Activated CD4-positive, alpha-beta T cell treated with anti-CD3 and anti-CD28 coated beads for 48 hours (primary cell): Measurements from ENCODE around the gene MMP1.

Source experiments
- DNase-seq: peaks from one replicate; pipeline ENCODE4 v3.0.0-alpha.2; 2020

MMP1 gene

GRCh38 chr11:102806296-102806695 is 8.3 kb upstream of the MMP1 start:
- DNase-seq = no peak

- DNase-seq = no peak
Measured at GRCh38 chr11:102802341-102802740, 4.4 kb upstream of the MMP1 start.

- no peak for DNase-seq
Measured at GRCh38 chr11:102800767-102801166, 2.8 kb upstream of the MMP1 start.

- no peak for DNase-seq
Measured at GRCh38 chr11:102799681-102800340, 1.9 kb upstream of the MMP1 start.

GRCh38 chr11:102794382-102794781 is 3.6 kb downstream of the MMP1 start:
- DNase-seq = peak; percentile 20

- DNase-seq = no peak
Measured at GRCh38 chr11:102793677-102794290, 4.2 kb downstream of the MMP1 start.

GRCh38 chr11:102792604-102793003 is 5.4 kb downstream of the MMP1 start:
- no peak for DNase-seq

- DNase-seq = no peak
Measured at GRCh38 chr11:102791271-102792036, 6.5 kb downstream of the MMP1 start.

GRCh38 chr11:102788334-102788995 is 9.5 kb downstream of the MMP1 start:
- no peak for DNase-seq

- no peak for DNase-seq
Measured at GRCh38 chr11:102784380-102784779, 13.6 kb downstream of the MMP1 start.

- DNase-seq = no peak
Measured at GRCh38 chr11:102783720-102784119, 14.2 kb downstream of the MMP1 start.

- DNase-seq = no peak
Measured at GRCh38 chr11:102783016-102783415, 14.9 kb downstream of the MMP1 start.

- DNase-seq = no peak
Measured at GRCh38 chr11:102781676-102782075, 16.3 kb downstream of the MMP1 start.

GRCh38 chr11:102780491-102780918 is 17.5 kb downstream of the MMP1 start, which contains the start of gene MMP10:
TSS of gene MMP10 (minus strand) at chr11:102780628. CDS start at chr11:102780591, 37 bp downstream.
- no peak for DNase-seq

GRCh38 chr11:102776454-102776853 is 21.5 kb downstream of the MMP1 start:
- DNase-seq = no peak

- no peak for DNase-seq
Measured at GRCh38 chr11:102773386-102773785, 24.6 kb downstream of the MMP1 start.

- DNase-seq = no peak
Measured at GRCh38 chr11:102771351-102771750, 26.6 kb downstream of the MMP1 start.

- no peak for DNase-seq
Measured at GRCh38 chr11:102770191-102770590, 27.8 kb downstream of the MMP1 start.

- DNase-seq = no peak
Measured at GRCh38 chr11:102767800-102768199, 30.2 kb downstream of the MMP1 start.

GRCh38 chr11:102763440-102763839 is 34.5 kb downstream of the MMP1 start:
- DNase-seq = no peak

- DNase-seq = no peak
Measured at GRCh38 chr11:102762361-102762767, 35.6 kb downstream of the MMP1 start.

- no peak for DNase-seq
Measured at GRCh38 chr11:102761646-102762238, 36.2 kb downstream of the MMP1 start.
